WI38 (cell line): ENCODE results near the gene C10orf90.

ENCODE experiments used
- H3K4me3 ChIP-seq: 2 replicates; pipeline ENCODE4 v1.5.1; 2011; ENCODE audit warnings: low read depth, mild to moderate bottlenecking, control low read depth, low read length
- TF ChIP-seq, protein P1 (sequence below): IDR thresholded peaks from 2 replicates; pipeline ENCODE4 v1.5.1; 2012; ENCODE audit warnings: low read depth, mild to moderate bottlenecking, control low read depth, low read length

C10orf90 gene

DNA sequence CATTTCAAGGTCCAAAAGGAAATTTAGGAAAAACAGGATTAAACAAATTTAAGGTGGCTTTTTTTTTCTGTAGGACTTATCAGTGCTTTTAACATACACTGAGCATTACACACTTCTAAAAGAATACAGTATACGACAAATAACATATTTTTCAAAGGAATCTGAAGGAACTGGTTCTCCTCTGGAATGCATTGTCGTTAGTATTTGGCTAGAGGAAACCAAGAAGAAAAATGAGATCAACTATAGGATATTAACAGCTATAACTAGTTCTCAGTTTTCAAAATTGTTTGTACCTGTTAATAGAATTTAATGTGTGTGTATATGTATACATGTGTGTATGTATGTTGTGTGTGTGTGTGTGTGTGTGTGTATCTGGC lies 232.1 kb downstream of the C10orf90 start:
- H3K4me3 ChIP-seq, result no peak overlapping the region
- TF ChIP-seq, protein P1, sequence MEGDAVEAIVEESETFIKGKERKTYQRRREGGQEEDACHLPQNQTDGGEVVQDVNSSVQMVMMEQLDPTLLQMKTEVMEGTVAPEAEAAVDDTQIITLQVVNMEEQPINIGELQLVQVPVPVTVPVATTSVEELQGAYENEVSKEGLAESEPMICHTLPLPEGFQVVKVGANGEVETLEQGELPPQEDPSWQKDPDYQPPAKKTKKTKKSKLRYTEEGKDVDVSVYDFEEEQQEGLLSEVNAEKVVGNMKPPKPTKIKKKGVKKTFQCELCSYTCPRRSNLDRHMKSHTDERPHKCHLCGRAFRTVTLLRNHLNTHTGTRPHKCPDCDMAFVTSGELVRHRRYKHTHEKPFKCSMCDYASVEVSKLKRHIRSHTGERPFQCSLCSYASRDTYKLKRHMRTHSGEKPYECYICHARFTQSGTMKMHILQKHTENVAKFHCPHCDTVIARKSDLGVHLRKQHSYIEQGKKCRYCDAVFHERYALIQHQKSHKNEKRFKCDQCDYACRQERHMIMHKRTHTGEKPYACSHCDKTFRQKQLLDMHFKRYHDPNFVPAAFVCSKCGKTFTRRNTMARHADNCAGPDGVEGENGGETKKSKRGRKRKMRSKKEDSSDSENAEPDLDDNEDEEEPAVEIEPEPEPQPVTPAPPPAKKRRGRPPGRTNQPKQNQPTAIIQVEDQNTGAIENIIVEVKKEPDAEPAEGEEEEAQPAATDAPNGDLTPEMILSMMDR, result no peak

DNA sequence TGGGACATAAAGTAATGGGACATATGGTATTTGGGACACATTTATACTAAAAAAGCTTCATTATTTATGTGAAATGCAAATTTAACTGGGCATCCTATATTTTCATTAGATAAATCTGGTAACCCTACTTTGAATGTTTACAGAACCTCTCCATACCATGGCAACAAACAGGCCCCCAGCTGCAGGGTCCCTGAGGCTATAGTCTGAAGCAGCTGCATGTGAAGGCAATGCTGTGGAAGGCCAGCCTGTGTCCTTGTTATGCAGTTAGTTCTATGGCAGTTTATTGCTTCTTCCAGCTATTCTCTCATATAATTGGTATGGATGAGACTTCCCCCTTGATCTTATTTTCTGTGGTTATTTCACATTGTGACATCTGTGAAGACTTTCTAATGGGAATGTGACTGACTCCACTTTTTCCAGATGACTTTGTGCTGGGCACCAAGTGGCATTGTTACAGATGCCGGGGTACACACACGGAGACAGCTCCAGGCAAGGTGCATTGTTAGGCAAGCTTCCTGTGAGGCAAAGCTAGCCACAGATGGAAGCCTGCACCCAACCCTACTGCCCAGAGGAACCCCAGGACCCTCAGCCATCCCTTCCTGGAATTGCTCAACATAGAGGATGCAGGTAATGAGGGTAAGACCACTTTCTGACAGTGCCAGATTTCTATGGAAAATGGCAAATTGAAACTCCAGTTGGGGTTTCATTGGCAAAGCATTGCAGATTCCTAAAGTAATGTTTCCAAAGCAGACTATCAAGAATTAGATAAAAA lies 232.7 kb downstream of the C10orf90 start:
- TF ChIP-seq, protein P1, result no peak

DNA sequence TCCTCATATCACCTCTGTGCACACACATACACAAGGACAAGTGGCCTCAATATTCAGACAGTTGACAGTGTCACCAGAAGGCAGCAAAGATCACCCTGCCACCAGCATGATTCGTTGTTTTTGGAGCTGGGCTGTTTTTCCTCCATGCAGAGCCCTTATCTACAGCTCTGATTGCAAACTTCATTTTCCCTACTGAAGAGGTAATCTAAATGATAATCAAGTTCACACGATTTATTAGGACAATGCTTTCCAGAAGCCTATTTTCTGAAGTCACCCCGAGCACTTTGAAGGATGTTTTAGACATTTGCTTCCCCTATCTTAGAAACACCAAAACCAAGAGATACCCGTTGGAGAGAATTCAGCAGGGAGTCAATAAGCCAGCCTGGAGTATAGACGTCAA lies 236.3 kb downstream of the C10orf90 start:
- no peak overlapping the region for H3K4me3 ChIP-seq
- TF ChIP-seq, protein P1, result no peak

More for the DNA sequence above, 232.7 kb downstream of the C10orf90 start:
- H3K4me3 ChIP-seq, result no peak overlapping the region

DNA sequence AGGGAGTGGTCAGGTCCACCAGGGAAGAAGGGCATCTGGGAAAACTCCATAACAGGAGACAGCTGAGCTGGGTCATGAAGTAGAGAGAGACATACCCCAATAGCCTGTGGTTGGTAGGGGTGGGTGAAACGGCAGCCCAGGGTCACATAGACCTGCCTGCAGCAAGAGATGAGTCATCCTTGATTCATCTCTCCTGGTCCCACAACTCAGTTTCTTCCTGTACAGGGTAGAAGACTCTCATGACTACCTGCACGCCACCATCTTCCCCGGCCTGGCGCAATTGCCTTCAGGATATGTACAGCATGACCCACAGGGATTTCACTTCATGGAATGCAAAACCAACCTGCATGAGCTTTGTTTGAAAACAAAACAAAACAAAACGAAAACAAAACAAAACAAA lies 237.1 kb downstream of the C10orf90 start:
- TF ChIP-seq, protein P1, result no peak
- no peak overlapping the region for H3K4me3 ChIP-seq

DNA sequence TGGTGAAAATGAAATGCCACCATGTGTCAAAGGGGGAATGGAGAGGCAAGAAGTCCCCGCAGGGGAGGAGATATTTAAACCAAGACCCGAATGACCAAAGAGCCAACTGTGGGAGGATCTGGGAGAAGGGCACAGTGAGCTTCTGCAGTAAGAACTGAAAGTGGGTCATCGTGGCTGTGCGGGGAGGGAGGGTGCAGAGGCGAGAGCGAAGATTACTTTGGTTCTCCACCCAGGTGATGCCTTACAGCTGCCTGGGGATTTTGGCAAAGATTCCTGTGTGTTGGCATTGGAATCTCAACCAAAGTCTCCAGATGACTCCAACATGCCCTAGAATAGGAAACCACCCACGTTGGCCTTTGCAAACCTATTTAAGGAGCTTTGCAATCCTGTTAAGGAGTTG lies 238.0 kb downstream of the C10orf90 start:
- TF ChIP-seq, protein P1, result no peak
- H3K4me3 ChIP-seq, result no peak overlapping the region

DNA sequence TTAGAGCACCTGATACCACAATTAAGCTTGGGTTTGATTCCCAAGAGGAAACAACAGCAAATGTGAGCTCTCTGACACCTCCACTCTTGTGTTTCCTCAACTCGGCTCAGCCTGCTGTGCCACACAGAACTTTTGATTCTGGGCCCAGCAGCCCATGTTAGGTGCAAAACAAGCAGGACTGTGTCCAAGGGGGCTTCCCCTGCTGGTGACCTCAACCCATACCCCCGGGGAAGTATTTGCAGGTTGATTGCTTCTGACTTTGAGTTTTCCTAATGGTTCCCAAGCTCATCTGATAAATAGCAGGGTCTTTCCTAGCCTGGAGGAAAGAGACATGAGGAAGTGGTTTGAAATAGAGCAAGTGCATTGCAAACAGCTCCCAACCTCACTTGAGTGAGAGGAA lies 238.7 kb downstream of the C10orf90 start:
- H3K4me3 ChIP-seq, result no peak overlapping the region
- TF ChIP-seq, protein P1, result no peak

DNA sequence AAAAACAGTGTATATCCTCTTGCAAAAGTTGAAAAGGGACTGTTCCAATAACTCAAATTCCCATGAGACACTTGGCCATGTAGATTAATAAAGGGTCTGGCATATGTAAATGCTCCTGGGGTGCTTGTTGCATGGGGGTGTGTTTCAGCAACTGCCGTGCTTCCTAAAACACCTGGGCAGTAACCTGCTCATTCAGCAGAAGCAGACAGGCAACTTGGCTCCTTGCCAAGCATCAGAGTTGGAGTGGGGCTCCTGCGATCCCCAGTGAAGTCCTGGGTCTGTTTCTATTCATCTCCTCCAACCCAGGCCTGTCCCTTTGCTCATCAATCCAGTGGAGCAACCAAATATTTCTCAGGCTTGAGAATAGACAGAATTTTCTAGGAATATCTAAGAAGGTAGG lies 240.0 kb downstream of the C10orf90 start:
- H3K4me3 ChIP-seq, result no peak overlapping the region
- TF ChIP-seq, protein P1, result no peak
